PFSK-1 (cell line): ENCODE data around the gene ANKRD12.

ENCODE experiments used
- FOXP2 ChIP-seq: optimal IDR thresholded peaks from 2 replicates; pipeline ENCODE3; 2011; ENCODE audit warnings: borderline replicate concordance, control low read depth, inconsistent platforms; ENCODE audit not compliant: insufficient read depth; ENCODE audit errors: extremely low read length, extremely low read depth
- POLR2AphosphoS5 ChIP-seq: IDR thresholded peaks from 2 replicates; pipeline ENCODE4 v1.6.1; 2012; ENCODE audit warnings: low read depth, mild to moderate bottlenecking, control low read depth, low read length, moderate library complexity
- REST ChIP-seq, 2 experiments: IDR thresholded peaks; 2 replicates each; pipeline versions ENCODE4 v1.6.1 to v1.8.0; 2011 to 2012; ENCODE audit warnings: low read depth in 2 of 2, low read length in 2 of 2, control low read depth in 1 of 2, inconsistent platforms in 1 of 2, mild to moderate bottlenecking in 1 of 2, moderate library complexity in 1 of 2; ENCODE audit not compliant: insufficient read depth in 1 of 2
- TAF1 ChIP-seq: IDR thresholded peaks from 2 replicates; pipeline ENCODE4 v1.6.1; 2012; ENCODE audit warnings: low read length, control low read depth, borderline replicate concordance; ENCODE audit not compliant: insufficient read depth

- no peak for TF ChIP-seq TAF1
- no peak for TF ChIP-seq POLR2AphosphoS5
- no peak for TF ChIP-seq REST (IDR thresholded peaks at IDR 0.05; ENCODE audit: insufficient read depth in 1 of 2, low read depth in 2 of 2, low read length in 2 of 2)
- no peak for TF ChIP-seq FOXP2
Measured at GRCh38 chr18:9211955-9212354, 75.4 kb downstream of the ANKRD12 start.
